IMR-90 (cell line): ENCODE results near the gene EMX1. TPM values are rescaled to one million over a fixed set of nuclear protein-coding genes. Genes with fewer than 3 reads are reported as not detected.
A peak's percentile ranks its signal among the peaks of the same experiment; 100 is the strongest.

Source experiments
- ATAC-seq: fragments of 200-7000 bp; cut with Tn5 transposase; 2 replicates; pipeline ENCODE4 v1.9.1; 2020; ENCODE audit warnings: low read depth, mild to moderate bottlenecking, moderate library complexity
- BruUV-seq: library from RNA; stranded (reverse); fragments of 400-500 nt; replicated peaks from 2 replicates; lab custom pipeline; 2021; lab: Mats Ljungman, UMichigan
- CTCF ChIA-PET: fragments of 300-600 bp; formaldehyde crosslinking; extraction: SDS; loops from one replicate; lab custom pipeline; 2021; ENCODE audit warnings: antibody characterized with exemption; lab: Yijun Ruan, JAX
- POLR2A ChIA-PET: fragments of 300-600 bp; sonication (Branson Sonifier 250); formaldehyde crosslinking; loops from one replicate; lab custom pipeline; 2022; ENCODE audit warnings: antibody characterized with exemption; ENCODE audit not compliant: unreplicated experiment; lab: Charles Lee
- DNase-seq: peaks from one replicate; pipeline ENCODE4 v3.0.0; 2013
- H2AFZ ChIP-seq: replicated peaks from 2 replicates; pipeline ENCODE3; 2013; ENCODE audit warnings: low read length, mild to moderate bottlenecking; ENCODE audit not compliant: poor library complexity
- H2AK5ac ChIP-seq: 2 replicates; pipeline ENCODE4 v1.6.1; 2013; ENCODE audit warnings: low read depth, low read length, inconsistent platforms
- H2AK9ac ChIP-seq: replicated peaks from 2 replicates; pipeline ENCODE3; 2013; ENCODE audit warnings: mild to moderate bottlenecking, low read depth, low read length, moderate library complexity; ENCODE audit not compliant: poor library complexity
- H2BK120ac ChIP-seq: 2 replicates; pipeline ENCODE4 v1.6.1; 2013; ENCODE audit warnings: low read depth, low read length, inconsistent platforms
- H2BK15ac ChIP-seq: 3 replicates; pipeline ENCODE4 v1.6.1; 2013; ENCODE audit warnings: low read depth, low read length, inconsistent platforms
- H2BK20ac ChIP-seq: 2 replicates; pipeline ENCODE4 v1.6.1; 2013; ENCODE audit warnings: low read depth, mild to moderate bottlenecking, inconsistent platforms, low read length, moderate library complexity
- H2BK5ac ChIP-seq: 2 replicates; pipeline ENCODE4 v1.6.1; 2013; ENCODE audit warnings: mild to moderate bottlenecking, low read depth, low read length, inconsistent platforms; ENCODE audit not compliant: poor library complexity, severe bottlenecking
- H3K14ac ChIP-seq: replicated peaks from 2 replicates; pipeline ENCODE4 v1.6.1; 2013; ENCODE audit warnings: low read depth, low read length, inconsistent platforms
- H3K18ac ChIP-seq: 2 replicates; pipeline ENCODE4 v1.6.1; 2013; ENCODE audit warnings: low read depth, low read length, control low read depth
- H3K23ac ChIP-seq: 2 replicates; pipeline ENCODE4 v1.6.1; 2013; ENCODE audit warnings: low read depth, low read length, inconsistent platforms
- H3K27ac ChIP-seq: 2 replicates; pipeline ENCODE4 v1.5.1; 2013; ENCODE audit warnings: mild to moderate bottlenecking, control low read depth, low read length; ENCODE audit not compliant: insufficient read depth
- H3K27me3 ChIP-seq: 2 replicates; pipeline ENCODE4 v1.6.1; 2013; ENCODE audit warnings: low read length; ENCODE audit not compliant: control insufficient read depth, insufficient read depth
- H3K36me3 ChIP-seq: 2 replicates; pipeline ENCODE4 v1.6.1; 2013; ENCODE audit warnings: low read length, mixed read lengths; ENCODE audit not compliant: control insufficient read depth, insufficient read depth
- H3K4ac ChIP-seq: 2 replicates; pipeline ENCODE4 v1.6.1; 2013; ENCODE audit warnings: low read depth, low read length, inconsistent platforms
- H3K4me1 ChIP-seq: 2 replicates; pipeline ENCODE4 v1.6.1; 2013; ENCODE audit warnings: low read length, mixed read lengths; ENCODE audit not compliant: control insufficient read depth, insufficient read depth
- H3K4me2 ChIP-seq: 2 replicates; pipeline ENCODE4 v1.6.1; 2013; ENCODE audit warnings: low read depth, mild to moderate bottlenecking, control low read depth, low read length, moderate library complexity
- H3K4me3 ChIP-seq: 2 replicates; pipeline ENCODE4 v1.5.1; 2013; ENCODE audit warnings: low read depth, mild to moderate bottlenecking, control low read depth, low read length, moderate library complexity; ENCODE audit not compliant: insufficient read depth
- H3K56ac ChIP-seq: 2 replicates; pipeline ENCODE4 v1.6.1; 2013; ENCODE audit warnings: low read length, inconsistent platforms; ENCODE audit not compliant: insufficient read depth; ENCODE audit errors: extremely low read depth
- H3K79me1 ChIP-seq, 2 experiments: 2 replicates each; pipeline ENCODE4 v1.6.1; 2013; ENCODE audit warnings: low read length in 2 of 2, inconsistent platforms in 1 of 2, low read depth in 1 of 2
- H3K9ac ChIP-seq: 2 replicates; pipeline ENCODE4 v1.6.1; 2013; ENCODE audit warnings: low read depth, low read length, control low read depth
- H3K9me1 ChIP-seq: 2 replicates; pipeline ENCODE4 v1.6.1; 2013; ENCODE audit warnings: low read length, inconsistent platforms; ENCODE audit not compliant: insufficient read depth
- H3K9me3 ChIP-seq: 2 replicates; pipeline ENCODE4 v1.6.1; 2013; ENCODE audit warnings: low read length; ENCODE audit not compliant: control insufficient read depth, insufficient read depth
- H4K20me1 ChIP-seq: 2 replicates; pipeline ENCODE4 v1.6.1; 2013; ENCODE audit warnings: low read length, inconsistent platforms; ENCODE audit not compliant: insufficient read depth
- H4K5ac ChIP-seq: 2 replicates; pipeline ENCODE4 v1.6.1; 2013; ENCODE audit warnings: mild to moderate bottlenecking, low read depth, low read length, control low read depth
- H4K8ac ChIP-seq, 2 experiments: 2 replicates each; pipeline ENCODE4 v1.6.1; 2013; ENCODE audit warnings: low read depth in 2 of 2, low read length in 2 of 2, control low read depth in 1 of 2, inconsistent platforms in 1 of 2
- H4K91ac ChIP-seq: 2 replicates; pipeline ENCODE4 v1.6.1; 2013; ENCODE audit warnings: low read depth, low read length, inconsistent platforms; ENCODE audit not compliant: insufficient read depth
- BHLHE40 ChIP-seq: fragments of 150-350 bp; IDR thresholded peaks from 2 replicates; pipeline ENCODE4 v1.6.1; 2016; ENCODE audit warnings: mild to moderate bottlenecking, low read depth, low read length
- MAZ ChIP-seq: IDR thresholded peaks from 2 replicates; pipeline ENCODE4 v1.6.1; 2012; ENCODE audit warnings: low read depth, mild to moderate bottlenecking, low read length, improper control_type of control experiment, moderate library complexity, borderline replicate concordance
- RAD21 ChIP-seq: IDR thresholded peaks from 2 replicates; pipeline ENCODE4 v1.6.1; 2012; ENCODE audit warnings: low read length, improper control_type of control experiment
- WGBS, 2 experiments: methylation state at CpG; one replicate each; pipeline versions ENCODE4 v1.1.5 to v1.1.7; 2013; ENCODE audit warnings: missing lambda C conversion rate in 2 of 2; ENCODE audit not compliant: insufficient read length in 1 of 2; ENCODE audit errors: extremely low coverage in 2 of 2; 5-methylcytosine and 5-hydroxymethylcytosine counted together
- dilution Hi-C: fragments of 300-500 bp; cut with HindIII; formaldehyde crosslinking; loops from one replicate; pipeline ENCODE4 v1.14.3; 2018; ENCODE audit warnings: low sequenced_read_pairs; ENCODE audit not compliant: unreplicated experiment
- in situ Hi-C: fragments of 300-500 bp; cut with MboI; formaldehyde crosslinking; loops from 3 replicates; pipeline ENCODE4 v1.14.3; 2019; ENCODE audit warnings: low sequenced_read_pairs, inconsistent platforms, mixed read lengths
- intact Hi-C: fragments of 100-400 bp; cut with micrococcal nuclease; formaldehyde crosslinking; loops from 2 replicates; pipeline ENCODE4 v1.10.0; 2022
- polyA plus RNA-seq, 3 experiments: library from polyadenylated mRNA; depleted of rRNA; stranded (reverse); fragments of >200 nt; gene quantifications; 2 replicates each; pipeline ENCODE4 v1.2.3, GENCODE V29; 2012; ENCODE audit warnings: low replicate concordance in 1 of 3
- total RNA-seq: library from RNA; depleted of rRNA; stranded (reverse); fragments of >200 nt; gene quantifications from 2 replicates; pipeline ENCODE4 v1.2.3, GENCODE V29; 2012

Gene EMX1
- total and polyA plus RNA-seq, 2 of the 4 experiments (the other 2 are of a cell fraction): not detected

DNA sequence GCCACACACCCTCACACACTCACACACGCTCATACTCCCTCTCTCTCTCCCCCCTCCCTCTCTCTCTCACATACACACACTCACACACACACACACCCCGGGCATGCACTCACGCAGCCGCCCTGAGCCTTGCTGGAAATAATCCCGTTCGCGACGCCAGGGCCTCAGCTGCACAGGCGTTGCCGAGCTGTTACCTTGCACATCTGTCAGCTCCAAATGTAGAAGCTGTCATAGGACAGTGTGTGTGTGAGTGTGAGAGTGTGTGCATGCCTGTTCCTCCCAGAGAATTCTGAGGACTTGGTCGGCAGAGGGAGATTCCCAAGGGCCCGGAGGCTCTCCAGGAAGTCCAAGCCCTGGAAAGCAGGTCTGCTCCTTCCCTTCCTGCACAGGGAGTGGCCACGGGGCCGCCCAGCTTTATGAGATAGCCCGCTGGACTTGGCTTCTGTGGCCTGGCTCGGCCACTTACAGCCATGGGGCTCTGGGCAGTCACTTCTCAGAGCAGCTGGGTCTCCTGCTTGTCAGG lies 21.5 kb upstream of the EMX1 start:
- Histone ChIP-seq H4K5ac (no peak overlapping the region), H3K14ac (no peak overlapping the region), H3K4me1 (peaks cover 3% of the 10 kb centered on the region; the same call in 1 of the 2 replicates), H3K79me1 (no peaks in the 10 kb centered on the region), H2BK5ac (no peak overlapping the region), H4K8ac (no peak overlapping the region), H3K56ac (no peak overlapping the region), H2BK15ac (no peak overlapping the region), H3K4me3 (no peak overlapping the region), H3K9me3 (no peaks in the 10 kb centered on the region), H2BK20ac (no peak overlapping the region), H4K91ac (no peak overlapping the region), H3K27me3 (peaks cover 49% of the 10 kb centered on the region), H2BK120ac (no peak overlapping the region), H3K27ac (no peak overlapping the region), H3K18ac (no peak overlapping the region), H3K23ac (no peak overlapping the region), H2AK5ac (no peak overlapping the region), H3K9ac (no peak overlapping the region), H4K20me1 (no peaks in the 10 kb centered on the region), H3K4me2 (peak overlapping the region; percentile 35), H3K36me3 (no peaks in the 10 kb centered on the region; the same call in 1 of the 2 replicates), H2AFZ (peak overlapping the region; percentile 80), H3K4ac (no peak overlapping the region), H2AK9ac (no peak overlapping the region), H3K9me1 (no peaks in the 10 kb centered on the region)
- no CpG with 5 or more reads among the region's 16 CpGs for WGBS, 2 experiments
- intact Hi-C loops: no loop called here
- BruUV-seq: no TSS peak
- ATAC-seq (peak; percentile 33), DNase-seq (peak; percentile 55)
- POLR2A ChIA-PET: no interaction called here
- CTCF ChIA-PET: interaction anchor here (0.7 to 1.6 kb wide), 3 partner anchors 78 to 260 kb away, joined by 3 to 6 read pairs (median 3); no protein-coding TSS in a partner anchor
- TF ChIP-seq MAZ (peak; percentile 67; the same call in 1 of the 2 replicates), BHLHE40 (0 out of 2 replicates have a peak, but pooled peaks have one; percentile 8), RAD21 (no peak)
- in situ Hi-C loops: loop anchor here (25.0 kb wide), 1 partner anchor 1359 kb away; no protein-coding TSS in a partner anchor
- dilution Hi-C loops: no loop called here
